ENCODE data around the gene NKAIN2. TPM values are rescaled to one million over a fixed set of nuclear protein-coding genes. Genes with fewer than 3 reads are reported as not detected.

Gene NKAIN2
- total and polyA plus RNA-seq, 2 donors (not counting 3 experiments of a cell fraction or from before 2014, with no cell fraction given), result 0.03 TPM; not detected in 1

DNA sequence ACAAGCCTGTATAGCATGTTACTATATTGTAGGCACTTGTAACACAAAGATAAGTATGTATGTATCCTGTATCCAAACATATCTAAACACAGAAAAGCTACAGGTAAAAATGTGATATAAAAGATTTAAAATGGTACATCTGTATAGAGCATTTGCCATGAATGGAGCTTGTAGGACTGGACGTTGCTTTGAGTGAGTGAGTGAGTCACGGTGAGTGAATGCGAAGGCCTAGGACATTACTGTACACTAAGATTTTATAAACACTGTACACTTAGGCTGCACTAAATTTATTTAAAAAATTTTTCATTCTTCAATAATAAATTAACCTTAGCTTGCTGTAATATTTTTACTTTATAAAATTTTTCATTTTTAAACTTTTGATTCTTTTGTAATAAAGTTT, 136.9 kb downstream of the NKAIN2 start:
- Histone ChIP-seq H3K9me3 (replicated peaks; ENCODE audit: control insufficient read depth, insufficient read depth, low read length) (no peaks in the 10 kb centered on the region), H4K20me1 (replicated peaks; ENCODE audit: control insufficient read depth, extremely low read depth, insufficient read depth, low read length) (no peaks in the 10 kb centered on the region), H3K79me2 (ENCODE audit: control insufficient read depth, insufficient read depth, low read length) (no peaks in the 10 kb centered on the region), H3K9ac (replicated peaks; ENCODE audit: extremely low read depth, insufficient read depth, low read length) (no peak overlapping the region), H2AFZ (ENCODE audit: low read depth, low read length) (no peak overlapping the region), H3K27ac (ENCODE audit: insufficient read depth, low read depth, low read length) (no peak overlapping the region), H3K9me1 (replicated peaks; ENCODE audit: control insufficient read depth, extremely low read depth, insufficient read depth, low read length) (no peaks in the 10 kb centered on the region), H3K4me3 (replicated peaks in 1 of 3; ENCODE audit: insufficient read depth in 1 of 3, low read depth in 1 of 3, low read length in 3 of 3) (no peak overlapping the region), H3K4me1 (ENCODE audit: control insufficient read depth, extremely low read depth, insufficient read depth, low read length) (no peaks in the 10 kb centered on the region), H3K36me3 (ENCODE audit: control insufficient read depth in 2 of 2, extremely low read depth in 1 of 2, insufficient read depth in 2 of 2, low read length in 2 of 2) (no peaks in the 10 kb centered on the region), H3K4me2 (ENCODE audit: insufficient read depth, low read length) (no peak overlapping the region), H3K27me3 (ENCODE audit: control insufficient read depth in 2 of 2, insufficient read depth in 2 of 2, low read length in 2 of 2) (no peaks in the 10 kb centered on the region)
- FAIRE-seq, result no peak
- CTCF ChIA-PET, result interaction anchor here (1.0 kb wide), 1 partner anchor 28 kb away, joined by 3 read pairs; no protein-coding TSS in a partner anchor
- no peak for DNase-seq (ENCODE audit: low read depth, low spot score)
- no TSS peak for BruUV-seq (replicated peaks)
- TF ChIP-seq JUN (IDR thresholded peaks at IDR 0.05; ENCODE audit: borderline replicate concordance, insufficient read depth, insufficient read length, low read depth), result no peak
- no peak for TF ChIP-seq POLR2AphosphoS5 (IDR thresholded peaks at IDR 0.05; ENCODE audit: insufficient read depth, low read depth, low read length)
- TF ChIP-seq, protein P1, sequence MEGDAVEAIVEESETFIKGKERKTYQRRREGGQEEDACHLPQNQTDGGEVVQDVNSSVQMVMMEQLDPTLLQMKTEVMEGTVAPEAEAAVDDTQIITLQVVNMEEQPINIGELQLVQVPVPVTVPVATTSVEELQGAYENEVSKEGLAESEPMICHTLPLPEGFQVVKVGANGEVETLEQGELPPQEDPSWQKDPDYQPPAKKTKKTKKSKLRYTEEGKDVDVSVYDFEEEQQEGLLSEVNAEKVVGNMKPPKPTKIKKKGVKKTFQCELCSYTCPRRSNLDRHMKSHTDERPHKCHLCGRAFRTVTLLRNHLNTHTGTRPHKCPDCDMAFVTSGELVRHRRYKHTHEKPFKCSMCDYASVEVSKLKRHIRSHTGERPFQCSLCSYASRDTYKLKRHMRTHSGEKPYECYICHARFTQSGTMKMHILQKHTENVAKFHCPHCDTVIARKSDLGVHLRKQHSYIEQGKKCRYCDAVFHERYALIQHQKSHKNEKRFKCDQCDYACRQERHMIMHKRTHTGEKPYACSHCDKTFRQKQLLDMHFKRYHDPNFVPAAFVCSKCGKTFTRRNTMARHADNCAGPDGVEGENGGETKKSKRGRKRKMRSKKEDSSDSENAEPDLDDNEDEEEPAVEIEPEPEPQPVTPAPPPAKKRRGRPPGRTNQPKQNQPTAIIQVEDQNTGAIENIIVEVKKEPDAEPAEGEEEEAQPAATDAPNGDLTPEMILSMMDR (IDR thresholded peaks at IDR 0.05; ENCODE audit: extremely low read depth in 1 of 2, insufficient read depth in 1 of 2, low read depth in 1 of 2, low read length in 2 of 2), result no peak
- no peak for TF ChIP-seq GATA2 (IDR thresholded peaks at IDR 0.05; ENCODE audit: insufficient read depth, insufficient read length, low read depth, low read length)
- TF ChIP-seq POLR2A (IDR thresholded peaks at IDR 0.05; ENCODE audit: low read depth, low read length), result no peak
- no peak for TF ChIP-seq FOS (IDR thresholded peaks at IDR 0.05; ENCODE audit: borderline replicate concordance, insufficient read depth, low read length)
- TF ChIP-seq, protein P2, sequence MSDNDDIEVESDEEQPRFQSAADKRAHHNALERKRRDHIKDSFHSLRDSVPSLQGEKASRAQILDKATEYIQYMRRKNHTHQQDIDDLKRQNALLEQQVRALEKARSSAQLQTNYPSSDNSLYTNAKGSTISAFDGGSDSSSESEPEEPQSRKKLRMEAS (IDR thresholded peaks at IDR 0.05; ENCODE audit: insufficient read depth, insufficient read length), result no peak
- TF ChIP-seq MYC (IDR thresholded peaks at IDR 0.05; ENCODE audit: low read depth, low read length), result no peak
- intact Hi-C loops (cut with micrococcal nuclease) (no loop called here), dilution Hi-C loops (cut with MboI; ENCODE audit: extremely low pct_ligation_motif_present, low sequenced_read_pairs) (no loop called here)
- POLR2A ChIA-PET, result interaction anchor here (0.7 kb wide), 1 partner anchor 1841 kb away, joined by 3 read pairs; no protein-coding TSS in a partner anchor
